Skin epidermis (tissue), 12 donors: ENCODE measurements around the gene FILIP1.

ENCODE experiments used
- H3K27ac ChIP-seq, 21 experiments: fragments of 200-600 bp; sonication (generic) in 11 of 21; one replicate each; pipeline ENCODE4 v1.5.0; 2020; ENCODE audit warnings: mild to moderate bottlenecking in 3 of 21, inconsistent platforms in 2 of 21, moderate library complexity in 2 of 21
- H3K4me3 ChIP-seq, 7 experiments: fragments of 200-600 bp; sonication (generic) in 2 of 7; one replicate each; pipeline ENCODE4 v1.5.0; 2020; ENCODE audit warnings: inconsistent platforms in 2 of 7, mild to moderate bottlenecking in 2 of 7, moderate library complexity in 1 of 7

FILIP1 gene

DNA sequence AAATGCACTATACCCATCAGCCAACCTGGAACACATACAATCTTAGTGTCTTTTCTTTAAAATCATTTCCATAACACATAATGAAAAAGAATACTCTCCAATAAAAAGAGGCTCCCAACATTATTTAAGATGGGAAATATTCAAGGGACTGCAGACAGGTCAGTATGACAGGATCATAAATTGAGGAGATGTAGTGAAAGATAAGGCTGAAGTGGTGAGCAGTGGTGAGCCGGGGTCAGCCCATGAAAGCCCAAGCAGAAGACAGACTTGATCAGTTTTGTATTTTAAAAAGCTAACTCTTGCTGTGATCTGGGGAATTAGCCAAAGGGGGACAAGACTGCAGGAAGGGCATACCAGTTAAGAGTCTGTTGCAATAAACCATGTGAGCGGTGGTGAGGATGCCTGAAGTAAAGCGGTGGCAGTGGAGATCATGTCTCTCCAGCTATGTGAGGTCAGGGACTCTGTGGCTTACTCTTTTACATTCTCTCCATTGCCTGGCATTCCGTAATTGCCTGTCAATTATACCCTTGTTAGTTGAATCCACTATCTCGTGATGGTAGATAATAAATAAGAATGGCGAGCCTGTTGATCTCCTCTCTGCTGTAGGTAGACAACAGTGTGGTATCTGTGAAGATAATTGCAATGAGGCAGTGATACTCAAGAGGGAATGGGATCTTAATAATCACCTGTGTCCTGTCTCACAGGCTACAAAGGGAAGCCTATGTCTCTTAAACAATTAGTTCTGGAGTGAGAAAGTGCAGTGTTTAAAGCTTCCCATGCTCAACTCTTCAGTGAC lies 97.4 kb downstream of the FILIP1 start:
- Histone ChIP-seq H3K4me3 (no peak overlapping the region), H3K27ac (no peak overlapping the region)

DNA sequence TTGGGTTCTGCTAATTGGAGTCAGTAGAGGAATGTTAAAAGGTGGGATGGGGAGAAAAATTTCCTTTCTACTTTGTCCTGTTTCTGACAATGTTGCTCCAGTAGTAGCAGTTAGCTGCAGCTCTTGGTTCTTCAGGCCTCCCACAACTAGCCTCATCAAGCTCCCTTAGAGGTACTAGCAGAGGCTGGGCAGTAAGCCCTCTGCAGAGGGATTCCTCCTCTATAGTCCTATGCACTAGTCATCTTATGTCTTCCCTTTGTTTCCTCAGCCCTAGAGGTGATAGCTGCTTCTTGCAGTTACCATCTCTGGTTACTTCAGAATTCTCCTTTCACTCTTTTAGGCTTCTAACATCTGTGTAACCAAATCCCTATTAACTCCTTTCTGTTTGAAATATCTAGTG lies 99.8 kb downstream of the FILIP1 start:
- no peak overlapping the region for H3K4me3 ChIP-seq
- H3K27ac ChIP-seq = no peak overlapping the region

DNA sequence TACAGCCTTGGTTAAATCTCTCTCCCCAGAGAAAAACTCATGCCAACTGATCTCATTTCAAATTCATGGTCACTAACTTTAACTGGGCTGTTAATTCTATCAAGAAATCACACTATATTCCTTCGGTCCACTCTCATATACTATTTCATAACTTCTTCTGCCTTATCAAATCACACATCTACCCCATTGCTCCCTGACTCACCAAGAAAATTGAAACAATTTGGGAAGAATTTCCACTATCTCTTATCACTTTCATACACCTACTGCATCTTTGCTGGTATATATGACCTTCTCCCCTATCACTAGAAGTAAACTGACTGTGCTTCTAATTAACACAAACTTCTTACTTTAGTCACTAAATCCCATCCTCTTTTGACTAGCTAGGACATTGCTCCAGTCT lies 102.3 kb downstream of the FILIP1 start:
- Histone ChIP-seq H3K27ac (no peak overlapping the region), H3K4me3 (no peak overlapping the region)

DNA sequence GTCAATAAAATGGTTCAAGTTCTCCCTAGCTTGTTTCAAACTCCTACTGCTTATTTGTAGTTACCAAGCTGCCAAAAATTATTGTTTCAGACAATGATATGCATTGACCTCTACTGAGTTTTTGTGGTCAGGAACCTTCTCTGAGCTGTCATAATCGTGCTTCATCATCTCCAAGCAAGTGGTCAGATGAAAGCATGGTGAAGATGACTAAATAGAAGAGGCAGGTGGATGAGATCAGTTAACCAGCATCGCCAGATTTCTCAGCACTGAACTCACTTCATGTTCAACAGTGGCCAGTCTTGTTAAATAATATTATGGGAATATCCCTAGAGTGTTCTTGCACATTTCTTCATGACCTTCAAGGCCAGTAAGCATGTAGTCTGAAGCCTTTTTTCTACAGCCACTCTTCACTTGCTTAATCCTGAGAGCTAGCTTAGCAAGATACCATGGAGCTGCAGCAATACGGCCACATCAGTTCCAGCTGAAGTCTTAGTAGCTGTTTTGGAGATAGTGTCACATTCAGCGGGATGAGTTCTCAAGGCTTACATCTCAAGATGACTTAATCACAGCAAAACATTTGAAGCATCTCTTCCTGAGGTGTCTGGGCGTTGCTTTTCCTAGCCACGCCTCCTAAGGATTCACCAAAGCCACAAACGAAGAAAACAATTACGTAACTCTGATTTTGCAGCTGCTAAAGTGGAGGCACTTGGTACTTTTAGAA lies 107.4 kb downstream of the FILIP1 start:
- Histone ChIP-seq H3K4me3 (no peak overlapping the region), H3K27ac (no peak overlapping the region)

DNA sequence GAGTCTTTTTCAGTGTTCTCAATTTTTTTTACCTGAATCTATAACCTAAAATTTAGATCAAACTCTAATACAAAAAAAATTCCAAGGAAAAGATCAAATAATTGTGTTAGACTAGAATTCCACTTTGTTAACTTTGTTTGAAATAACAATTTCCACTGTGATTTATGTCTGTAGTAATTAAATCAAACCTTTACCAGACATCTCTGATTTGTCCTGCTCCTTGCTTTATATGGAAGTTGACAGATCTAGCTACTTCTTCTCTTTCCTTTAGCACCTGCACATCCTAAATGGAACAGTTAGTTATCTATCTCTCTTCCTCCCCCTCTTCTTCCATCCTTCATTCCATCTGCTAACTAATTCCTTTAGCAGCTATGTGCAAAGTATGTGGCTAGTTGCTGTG lies 109.5 kb downstream of the FILIP1 start:
- Histone ChIP-seq H3K27ac (no peak overlapping the region), H3K4me3 (no peak overlapping the region)

DNA sequence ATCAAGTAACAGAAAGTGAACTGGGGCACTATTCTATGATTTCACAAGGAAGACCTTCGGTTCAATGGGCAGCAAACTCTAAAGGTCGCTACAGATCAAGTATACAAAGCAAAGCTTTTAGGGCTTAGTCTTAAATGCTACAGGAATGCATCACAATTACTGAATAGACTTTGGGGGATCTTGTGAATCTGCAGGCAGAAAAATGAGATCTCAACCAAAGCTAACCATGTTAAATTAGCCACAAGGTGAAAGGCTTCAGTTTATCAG lies 111.0 kb downstream of the FILIP1 start:
- H3K27ac ChIP-seq = peak overlapping the region in 1 of 21 experiments; percentile 56
- no peak overlapping the region for H3K4me3 ChIP-seq

DNA sequence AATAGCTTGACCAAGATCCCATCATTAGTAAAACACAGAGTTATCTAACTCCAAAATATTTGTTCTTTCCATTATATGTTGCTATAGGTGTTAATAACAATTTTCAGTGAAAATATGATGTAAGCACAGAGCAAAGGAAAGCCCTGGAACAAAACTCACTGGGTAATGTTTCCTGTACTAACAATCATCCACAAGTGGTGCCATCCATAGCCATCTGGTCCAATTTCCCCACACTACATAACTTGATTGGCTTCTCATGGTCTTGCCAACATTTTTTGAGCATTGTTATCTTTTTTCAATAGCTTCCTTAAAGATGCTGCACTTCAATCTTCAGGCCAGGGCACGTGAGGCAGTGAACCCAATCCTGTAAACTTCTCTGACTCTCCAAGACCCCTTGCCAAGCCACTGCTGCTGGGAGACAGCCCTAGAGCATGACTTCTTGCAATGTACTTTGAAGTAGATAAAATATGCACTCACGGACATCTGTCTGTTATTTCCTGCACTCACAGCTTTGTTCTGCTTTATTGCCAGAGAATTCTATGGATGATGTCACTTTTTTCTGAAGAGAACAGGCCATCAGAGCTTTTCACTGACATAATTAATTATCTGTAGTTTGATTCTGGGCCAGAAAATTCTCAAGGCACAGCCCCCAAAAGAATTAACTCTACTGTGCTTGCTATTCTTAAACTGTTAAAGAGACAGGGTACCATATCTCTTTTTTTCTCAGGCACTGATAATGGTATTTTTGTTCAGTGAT lies 111.5 kb downstream of the FILIP1 start:
- peak overlapping the region in 1 of 21 experiments; percentile 56 for H3K27ac ChIP-seq
- H3K4me3 ChIP-seq = no peak overlapping the region

DNA sequence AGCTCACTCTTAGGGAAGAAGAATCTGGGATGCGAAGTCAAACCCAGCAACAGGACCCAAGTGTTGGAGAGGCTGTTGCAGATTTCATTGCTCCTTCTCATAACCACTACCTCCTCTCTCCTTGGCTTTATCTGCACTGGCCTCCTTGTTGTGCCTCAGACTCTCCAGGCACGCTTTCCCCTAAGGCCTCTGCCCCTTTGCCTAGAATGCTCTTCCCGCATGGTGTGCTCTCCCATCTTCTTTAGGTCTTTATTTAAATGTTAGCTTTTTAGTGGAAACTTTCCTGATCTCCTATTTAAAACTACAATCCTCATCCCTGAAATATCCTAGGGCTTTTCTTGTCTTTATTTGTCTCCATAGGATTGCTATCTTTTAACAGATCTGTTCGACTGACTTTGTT lies 114.1 kb downstream of the FILIP1 start:
- Histone ChIP-seq H3K27ac (no peak overlapping the region), H3K4me3 (no peak overlapping the region)

DNA sequence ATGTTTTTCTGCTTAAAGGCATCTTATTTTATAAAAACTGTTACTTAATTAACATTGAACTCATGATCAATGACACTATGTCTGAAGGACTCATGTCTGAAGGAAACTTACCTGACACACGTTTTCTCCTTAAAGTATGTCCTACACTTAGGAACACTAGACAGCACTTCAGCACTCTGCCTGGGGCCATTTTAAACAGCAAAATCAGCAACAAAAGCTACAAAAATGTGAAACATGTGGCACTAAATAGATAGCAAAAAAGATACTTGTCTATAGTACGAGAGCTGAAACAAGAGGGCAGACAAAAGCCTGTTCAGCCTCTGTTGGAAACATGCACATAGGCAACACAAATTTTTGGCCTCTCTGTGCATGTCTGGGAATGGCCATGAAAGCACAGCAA lies 115.5 kb downstream of the FILIP1 start:
- Histone ChIP-seq H3K4me3 (no peak overlapping the region), H3K27ac (no peak overlapping the region)

DNA sequence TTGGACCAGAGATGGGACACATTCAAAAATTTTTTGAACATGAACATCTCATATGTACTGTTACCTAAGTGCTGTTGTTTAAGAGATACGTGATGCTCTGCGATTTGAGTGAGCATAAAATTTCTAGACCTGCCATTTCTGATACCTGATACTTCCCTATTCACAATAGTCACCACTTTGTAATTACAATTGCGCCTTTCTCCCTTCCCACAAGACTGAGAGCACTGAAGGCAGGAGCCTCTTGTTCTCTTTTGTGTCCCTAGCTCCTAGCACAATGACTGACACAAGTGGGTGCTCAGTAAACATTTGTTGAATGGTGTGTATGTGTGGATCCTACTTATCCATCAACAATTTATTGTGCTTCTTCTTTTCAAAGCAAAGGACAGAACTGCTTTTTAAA lies 116.2 kb downstream of the FILIP1 start:
- H3K4me3 ChIP-seq = no peak overlapping the region
- no peak overlapping the region for H3K27ac ChIP-seq

DNA sequence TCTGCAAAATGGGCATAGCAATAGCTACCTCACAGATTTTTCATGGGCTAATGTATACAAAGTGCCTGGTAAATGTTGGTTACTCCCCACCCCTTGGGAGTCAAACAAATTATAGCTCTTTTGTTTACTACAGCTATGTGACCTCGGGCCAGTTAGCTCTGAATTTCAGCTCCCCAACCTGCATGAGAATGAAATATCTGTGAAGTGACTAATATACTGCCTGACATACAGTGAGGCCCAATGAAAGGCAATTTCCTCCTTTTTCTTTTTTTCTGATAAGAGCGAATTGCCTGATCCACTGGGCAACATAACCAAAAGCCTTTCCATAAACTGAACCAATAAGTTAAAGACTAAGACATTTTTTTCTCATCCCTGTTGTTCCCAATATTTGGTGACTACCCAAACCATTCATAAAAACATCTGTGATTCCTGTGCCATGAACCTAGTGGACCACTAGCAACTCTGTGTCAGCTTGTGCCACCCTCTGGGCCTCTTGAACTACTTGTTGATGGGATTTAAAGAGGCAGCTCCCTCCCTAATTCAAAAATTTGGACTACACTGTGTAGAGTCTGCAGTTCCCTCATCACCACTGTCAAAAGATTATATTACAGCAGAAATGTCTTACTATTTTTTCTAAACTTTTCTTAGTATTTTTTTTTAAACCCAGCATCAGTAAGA lies 117.1 kb downstream of the FILIP1 start:
- H3K4me3 ChIP-seq = no peak overlapping the region
- H3K27ac ChIP-seq = no peak overlapping the region

DNA sequence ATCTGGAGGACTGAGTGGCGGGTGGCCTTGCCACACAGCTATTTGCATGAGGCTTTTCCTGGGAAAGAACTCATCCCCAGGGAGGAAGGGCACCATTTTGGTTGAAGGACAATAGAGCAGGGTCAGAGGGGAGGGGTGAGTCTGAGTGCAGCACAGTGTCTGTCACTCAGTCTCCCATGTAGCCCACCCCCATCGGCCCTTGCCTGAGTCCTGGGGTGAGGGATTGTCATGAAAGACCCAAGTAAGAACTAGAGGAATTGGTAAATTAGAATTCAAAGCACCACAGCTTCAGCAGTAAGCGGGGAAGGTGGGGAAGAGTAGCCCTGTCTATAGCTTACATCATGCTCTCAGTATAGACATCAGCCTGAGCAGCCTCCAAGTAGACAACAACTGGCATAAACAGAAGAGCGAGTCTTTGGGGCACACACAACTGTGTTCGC lies 118.6 kb downstream of the FILIP1 start:
- H3K4me3 ChIP-seq = no peak overlapping the region
- H3K27ac ChIP-seq = no peak overlapping the region

DNA sequence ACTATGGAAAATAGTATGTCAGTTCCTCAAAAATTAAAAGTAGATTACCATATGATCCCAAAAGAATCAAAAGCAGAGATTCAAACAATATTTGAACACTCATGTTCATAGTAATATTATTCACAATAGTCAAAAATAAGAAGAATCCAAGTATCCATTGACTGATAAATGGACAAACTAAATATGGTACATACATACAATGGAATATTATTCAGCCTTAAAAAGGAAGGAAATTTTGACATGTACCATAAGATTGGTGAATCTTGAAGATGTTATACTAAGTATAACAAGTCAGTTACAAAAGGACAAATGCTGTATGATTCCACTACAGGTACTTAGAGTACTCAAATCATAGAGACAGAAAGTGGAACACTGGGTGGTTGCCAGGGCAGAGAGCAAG lies 120.7 kb downstream of the FILIP1 start:
- Histone ChIP-seq H3K4me3 (no peak overlapping the region), H3K27ac (no peak overlapping the region)

DNA sequence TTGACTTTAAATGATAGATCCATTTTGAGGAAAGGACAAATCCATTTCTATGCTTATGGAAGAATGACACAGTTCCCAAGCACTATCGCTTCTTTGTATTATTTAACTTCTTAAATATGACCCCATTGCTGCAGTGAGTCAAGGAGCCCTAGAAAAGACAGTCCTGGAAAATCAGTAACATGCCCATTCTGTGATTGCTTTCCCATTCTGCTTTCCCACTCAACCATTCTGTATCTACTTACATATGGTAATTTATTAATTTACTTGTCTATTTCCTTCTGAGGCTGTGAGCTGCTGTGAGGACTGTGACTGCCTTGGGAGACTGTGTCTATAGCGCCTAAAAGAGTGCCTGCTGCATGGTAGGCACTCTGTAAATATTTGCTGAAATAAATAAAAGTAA lies 123.6 kb downstream of the FILIP1 start:
- no peak overlapping the region for H3K27ac ChIP-seq
- no peak overlapping the region for H3K4me3 ChIP-seq

DNA sequence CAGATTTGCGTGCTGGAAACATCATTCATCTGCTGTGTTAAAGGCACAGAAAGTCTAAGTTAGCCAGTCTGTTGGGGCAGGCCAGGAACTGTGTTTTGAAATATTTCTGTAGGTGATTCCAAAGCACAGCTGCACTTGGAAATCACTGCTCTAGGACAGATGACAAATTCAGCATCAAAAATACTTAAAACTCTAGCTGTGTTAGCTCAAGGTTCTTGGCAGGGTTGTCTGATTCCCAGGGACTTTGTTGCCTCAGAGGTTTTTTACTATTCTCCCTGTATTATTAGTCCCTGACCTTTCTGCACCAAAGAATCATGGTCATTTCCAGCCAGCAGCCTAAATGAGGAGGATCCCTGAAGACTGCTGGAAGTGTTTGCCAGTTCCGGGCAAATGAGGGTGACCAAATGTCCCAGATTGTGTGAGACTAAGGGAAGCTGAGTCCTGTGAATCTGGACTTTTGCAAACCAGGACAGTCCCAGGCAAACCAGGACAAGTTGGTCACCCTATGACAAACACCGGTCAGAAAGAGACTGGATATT lies 124.7 kb downstream of the FILIP1 start:
- H3K27ac ChIP-seq = no peak overlapping the region
- H3K4me3 ChIP-seq = no peak overlapping the region

DNA sequence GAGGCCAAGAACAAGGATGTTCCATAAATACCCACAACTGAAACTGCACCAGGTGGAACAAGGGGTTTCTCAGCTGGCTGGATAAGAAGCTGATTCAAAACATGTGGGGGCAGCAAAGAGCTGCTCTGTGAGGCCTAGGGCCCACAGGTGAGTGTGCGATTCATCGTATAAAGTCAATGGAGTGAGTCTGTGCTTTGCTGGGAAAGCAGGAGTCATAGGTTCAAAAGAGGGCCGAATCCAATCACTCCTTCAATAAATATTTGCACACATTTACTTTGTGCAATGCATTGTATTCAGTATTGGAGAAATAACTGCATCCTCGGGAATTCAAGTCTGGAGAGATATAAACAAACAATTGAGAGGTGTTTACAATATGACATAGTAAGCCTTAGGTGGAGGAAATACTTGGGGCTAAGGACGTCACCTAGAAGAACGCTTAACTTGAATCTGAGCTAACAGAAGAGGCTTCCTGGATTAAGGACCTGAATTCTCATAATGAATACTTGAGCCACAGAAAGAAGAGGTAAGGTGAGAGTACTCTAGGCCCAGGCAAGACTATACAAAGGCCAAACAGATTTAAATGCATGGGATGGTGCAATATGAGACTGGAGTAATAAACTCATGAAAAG lies 125.3 kb downstream of the FILIP1 start:
- Histone ChIP-seq H3K27ac (no peak overlapping the region), H3K4me3 (no peak overlapping the region)

DNA sequence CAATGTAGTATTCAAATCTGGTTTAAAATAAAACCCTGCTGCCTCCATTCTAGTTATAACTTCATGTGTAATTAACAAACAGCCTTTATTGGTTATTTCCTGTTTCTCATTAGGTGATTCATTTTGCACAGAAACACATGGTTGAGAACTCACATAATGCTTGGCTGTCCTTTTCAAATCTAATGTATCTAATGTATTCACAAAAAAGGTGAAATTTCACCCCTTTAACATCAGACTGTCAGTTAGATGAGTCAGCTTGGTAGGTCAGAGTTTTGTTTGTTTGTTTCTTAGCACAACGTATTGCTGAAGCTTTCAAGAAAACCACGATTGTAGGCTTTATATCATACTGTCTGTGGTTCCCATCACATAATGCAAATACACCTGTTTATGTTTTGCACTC lies 130.3 kb downstream of the FILIP1 start:
- Histone ChIP-seq H3K4me3 (no peak overlapping the region), H3K27ac (no peak overlapping the region)

DNA sequence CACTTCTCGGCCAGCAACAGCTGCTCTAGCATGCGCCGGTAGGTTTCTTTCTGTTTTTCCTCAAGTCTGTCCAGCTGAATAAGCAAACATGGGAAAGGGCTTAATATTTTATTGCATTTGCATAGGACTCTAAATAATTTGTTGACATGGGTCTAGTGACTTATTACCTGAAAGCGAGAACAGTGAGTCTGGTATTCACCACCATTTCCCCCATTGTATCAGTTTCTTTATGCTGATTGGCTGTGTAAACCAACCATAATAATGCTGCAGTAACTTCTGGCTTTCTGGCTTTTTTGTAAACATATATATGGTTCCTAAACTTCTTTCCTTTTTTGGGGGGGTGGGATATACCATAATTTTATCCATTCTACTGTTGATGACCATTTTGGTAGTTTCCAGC lies 140.0 kb downstream of the FILIP1 start:
- Histone ChIP-seq H3K4me3 (no peak overlapping the region), H3K27ac (no peak overlapping the region)

DNA sequence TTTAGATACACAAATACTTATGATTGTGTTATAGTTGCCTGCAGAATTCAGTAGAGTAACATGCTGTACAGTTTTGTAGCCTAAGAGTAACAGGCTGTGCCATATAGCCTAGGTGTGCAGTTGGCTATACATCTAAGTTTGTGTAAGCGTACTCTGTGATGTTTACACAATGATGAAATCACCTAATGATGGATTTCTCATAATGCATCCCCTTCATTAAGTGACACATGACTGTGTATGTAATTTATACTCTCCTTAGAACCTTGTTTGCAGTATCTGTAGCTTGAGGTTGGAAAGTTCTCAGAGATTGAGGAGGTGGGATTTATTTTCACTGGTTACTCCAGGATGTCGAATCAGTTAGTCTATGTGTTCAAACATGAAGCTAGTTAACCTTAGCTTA lies 142.0 kb downstream of the FILIP1 start:
- Histone ChIP-seq H3K27ac (no peak overlapping the region), H3K4me3 (no peak overlapping the region)

DNA sequence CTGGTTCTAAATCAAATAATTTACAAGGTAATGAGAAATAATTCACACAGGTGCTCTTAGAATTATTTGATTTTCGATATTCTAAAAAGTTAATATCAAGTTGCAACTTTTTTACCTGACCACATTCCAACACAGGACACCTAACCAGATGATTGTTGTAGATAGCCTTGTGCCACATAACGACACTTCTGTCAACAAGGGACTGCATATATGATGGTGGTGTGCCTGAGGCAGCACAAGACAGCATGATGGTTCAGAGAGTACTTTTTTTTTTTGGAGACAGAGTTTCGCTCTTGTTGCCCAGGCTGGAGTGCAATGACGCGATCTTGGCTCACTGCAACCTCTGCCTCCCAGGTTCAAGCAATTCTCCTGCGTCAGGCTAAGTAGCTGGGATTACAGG lies 142.8 kb downstream of the FILIP1 start:
- Histone ChIP-seq H3K4me3 (no peak overlapping the region), H3K27ac (no peak overlapping the region)
